SK-N-SH (cell line): ENCODE data around the gene ZNF764. TPM values are rescaled to one million over a fixed set of nuclear protein-coding genes. Genes with fewer than 3 reads are reported as not detected.
"Not testable (repeated sequence)": the region's sequence is repeated elsewhere in the genome, so short reads cannot be mapped to it uniquely, and the experiment has no call there.

ENCODE experiments used
- CTCF ChIA-PET: fragments of 300-600, 350-600 bp; formaldehyde crosslinking; extraction: SDS; loops from one replicate; lab custom pipeline; 2021; lab: Yijun Ruan, JAX
- POLR2A ChIA-PET: fragments of 350-600 bp; sonication (Branson Sonifier 250); formaldehyde crosslinking; extraction: SDS; loops from one replicate; lab custom pipeline; 2020; ENCODE audit warnings: antibody characterized with exemption, inconsistent platforms; lab: Yijun Ruan, JAX
- DNase-seq: peaks from one replicate; pipeline ENCODE4 v3.0.0; 2012
- H2AFZ ChIP-seq: fragments of 200-600 bp; sonication (generic); 2 replicates; pipeline ENCODE4 v1.8.1; 2016; ENCODE audit warnings: antibody characterized with exemption, mild to moderate bottlenecking, low read depth
- H3F3A ChIP-seq: fragments of 200-600 bp; sonication (generic); replicated peaks from 2 replicates; pipeline ENCODE3; 2016; ENCODE audit warnings: antibody characterized with exemption, mild to moderate bottlenecking; ENCODE audit not compliant: insufficient read depth
- H3K27ac ChIP-seq, 2 experiments: fragments of 200-500 bp in 1 of 2; fragments of 200-600 bp in 1 of 2; sonication (Bioruptor generic) in 1 of 2; sonication (generic), shearing (Covaris generic) in 1 of 2; 2 replicates each; pipeline versions ENCODE4 v1.5.1 to v1.6.1; 2014 to 2016; ENCODE audit warnings: low read depth in 2 of 2, inconsistent platforms in 1 of 2, low read length in 1 of 2, mild to moderate bottlenecking in 1 of 2, mixed read lengths in 1 of 2
- H3K27me3 ChIP-seq: fragments of 200-600 bp; sonication (generic), shearing (Covaris generic); 2 replicates; pipeline ENCODE4 v1.6.1; 2016; ENCODE audit warnings: mixed run types; ENCODE audit not compliant: insufficient read depth
- H3K36me3 ChIP-seq, 2 experiments: fragments of 200-500 bp in 1 of 2; fragments of 200-600 bp in 1 of 2; sonication (Bioruptor generic) in 1 of 2; sonication (generic) in 1 of 2; replicated peaks in 1 of 2; 2 replicates each; pipeline versions ENCODE3 to v1.5.1; 2014 to 2016; ENCODE audit warnings: low read length in 1 of 2, mild to moderate bottlenecking in 1 of 2; ENCODE audit not compliant: insufficient read depth in 2 of 2, control insufficient read depth in 1 of 2
- H3K4me1 ChIP-seq, 2 experiments: fragments of 200-500 bp in 1 of 2; fragments of 200-600 bp in 1 of 2; sonication (Bioruptor generic) in 1 of 2; sonication (generic), shearing (Covaris generic) in 1 of 2; 2 replicates each; pipeline versions ENCODE4 v1.5.1 to v1.6.1; 2014 to 2016; ENCODE audit warnings: low read depth in 1 of 2, low read length in 1 of 2, mixed run types in 1 of 2; ENCODE audit not compliant: insufficient read depth in 2 of 2, control insufficient read depth in 1 of 2
- H3K4me2 ChIP-seq: fragments of 200-600 bp; sonication (generic), shearing (Covaris generic); 2 replicates; pipeline ENCODE4 v1.6.1; 2017; ENCODE audit warnings: mixed run types
- H3K4me3 ChIP-seq, 2 experiments: fragments of 200-500 bp in 1 of 2; fragments of 200-600 bp in 1 of 2; sonication (Bioruptor generic) in 1 of 2; sonication (generic), shearing (Covaris generic) in 1 of 2; 2 replicates each; pipeline versions ENCODE4 v1.5.1 to v1.8.1; 2014 to 2016; ENCODE audit warnings: low read depth in 2 of 2, inconsistent platforms in 1 of 2, low read length in 1 of 2, mild to moderate bottlenecking in 1 of 2, mixed read lengths in 1 of 2, moderate library complexity in 1 of 2
- H3K79me2 ChIP-seq: fragments of 200-600 bp; sonication (generic); 2 replicates; pipeline ENCODE4 v1.8.1; 2017; ENCODE audit warnings: mild to moderate bottlenecking; ENCODE audit not compliant: insufficient read depth
- H3K9ac ChIP-seq: fragments of 200-600 bp; sonication (generic); 2 replicates; pipeline ENCODE4 v1.6.1; 2017; ENCODE audit warnings: mixed run types
- H3K9me2 ChIP-seq: fragments of 200-600 bp; sonication (generic); 2 replicates; pipeline ENCODE4 v1.6.1; 2017; ENCODE audit warnings: mixed run types
- H3K9me3 ChIP-seq: fragments of 200-600 bp; sonication (generic); 2 replicates; pipeline ENCODE4 v1.6.1; 2017; ENCODE audit warnings: mixed run types, mild to moderate bottlenecking, moderate library complexity
- H4K20me1 ChIP-seq: fragments of 200-600 bp; sonication (generic); 2 replicates; pipeline ENCODE4 v1.6.1; 2017; ENCODE audit warnings: mild to moderate bottlenecking, mixed run types; ENCODE audit not compliant: insufficient read depth
- MAX ChIP-seq: IDR thresholded peaks from 2 replicates; pipeline ENCODE4 v1.4.0; 2012; ENCODE audit warnings: low read depth
- REST ChIP-seq: IDR thresholded peaks from 2 replicates; pipeline ENCODE4 v1.6.1; 2012; ENCODE audit warnings: mild to moderate bottlenecking, low read depth, low read length, moderate library complexity
- SIN3A ChIP-seq: IDR thresholded peaks from 2 replicates; pipeline ENCODE4 v1.6.1; 2012; ENCODE audit warnings: low read depth, mild to moderate bottlenecking, low read length, moderate library complexity, borderline replicate concordance
- WGBS: methylation state at CpG from one replicate; pipeline ENCODE4 v1.1.6; 2017; ENCODE audit warnings: low lambda C conversion rate; 5-methylcytosine and 5-hydroxymethylcytosine counted together
- polyA plus RNA-seq, 3 experiments: library from polyadenylated mRNA; depleted of rRNA; stranded (reverse); fragments of >200 nt; gene quantifications; 2 replicates each; pipeline ENCODE4 v1.2.3, GENCODE V29; 2012
- TF ChIP-seq, protein P1 (sequence below): fragments of 150-350 bp; IDR thresholded peaks from 2 replicates; pipeline ENCODE4 v1.6.1; 2017; ENCODE audit warnings: antibody characterized with exemption, low read length, low read depth, borderline replicate concordance

The ZNF764 gene
- polyA plus RNA-seq, 1 of the 3 experiments (the other 2 are of a cell fraction) = 2.8 TPM

DNA sequence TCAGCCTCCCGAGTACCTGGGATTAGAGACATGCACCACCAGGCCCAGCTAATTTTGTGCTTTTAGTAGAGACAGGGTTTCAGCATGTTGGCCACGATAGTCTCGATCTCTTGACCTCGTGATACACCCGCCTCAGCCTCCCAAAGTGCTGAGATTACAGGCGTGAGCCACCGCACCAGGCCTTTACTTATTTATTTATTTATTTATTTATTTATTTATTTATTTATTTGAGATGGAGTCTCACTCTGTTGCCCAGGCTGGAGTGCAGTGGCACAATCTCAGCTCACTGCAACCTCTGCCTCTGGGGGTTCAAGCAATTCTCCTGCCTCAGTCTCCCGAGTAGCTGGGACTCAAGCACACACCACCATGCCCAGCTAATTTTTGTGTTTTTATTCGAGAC lies 32.7 kb upstream of the ZNF764 start:
- H3K4me2 ChIP-seq, H3K9ac ChIP-seq, DNase-seq, H3K9me2 ChIP-seq, H3K9me3 ChIP-seq, H2AFZ ChIP-seq, H3K4me3 ChIP-seq, H3K27ac ChIP-seq, H4K20me1 ChIP-seq, H3K4me1 ChIP-seq, H3K36me3 ChIP-seq, H3K27me3 ChIP-seq, H3F3A ChIP-seq: not testable (repeated sequence)
- ChIA-PET POLR2A (interaction anchor here (0.6 kb wide), 1 partner anchor 41 kb away, joined by 4 read pairs; no protein-coding TSS in a partner anchor), CTCF (interaction anchor here (0.9 kb wide), 1 partner anchor 24 kb away, joined by 3 read pairs; no protein-coding TSS in a partner anchor)
- peaks cover 20% of the 10 kb centered on the region; the same call in 1 of the 2 replicates for H3K79me2 ChIP-seq
- 96% methylated on average over 9 of the region's 9 CpGs for WGBS

GRCh38 chr16:30589582-30589981 lies 31.4 kb upstream of the ZNF764 start:
- H4K20me1 ChIP-seq, H3K4me2 ChIP-seq, H3K27me3 ChIP-seq, H3K27ac ChIP-seq, H3K4me3 ChIP-seq, H3K9me2 ChIP-seq, H3K36me3 ChIP-seq, H3K4me1 ChIP-seq, CTCF ChIA-PET, H3K9ac ChIP-seq, H3K9me3 ChIP-seq, H3F3A ChIP-seq, DNase-seq, H2AFZ ChIP-seq, POLR2A ChIA-PET: not testable (repeated sequence)
- 96% methylated on average over 2 of the region's 2 CpGs for WGBS
- H3K79me2 ChIP-seq = peaks cover 28% of the 10 kb centered on the region

- POLR2A ChIA-PET = no interaction called here
Observed at GRCh38 chr16:30588651-30589050, 30.5 kb upstream of the ZNF764 start.

More at GRCh38 chr16:30588651-30589050, 30.5 kb upstream of the ZNF764 start:
- TF ChIP-seq SIN3A (no peak), REST (no peak), MAX (no peak)
- TF ChIP-seq, protein P1, sequence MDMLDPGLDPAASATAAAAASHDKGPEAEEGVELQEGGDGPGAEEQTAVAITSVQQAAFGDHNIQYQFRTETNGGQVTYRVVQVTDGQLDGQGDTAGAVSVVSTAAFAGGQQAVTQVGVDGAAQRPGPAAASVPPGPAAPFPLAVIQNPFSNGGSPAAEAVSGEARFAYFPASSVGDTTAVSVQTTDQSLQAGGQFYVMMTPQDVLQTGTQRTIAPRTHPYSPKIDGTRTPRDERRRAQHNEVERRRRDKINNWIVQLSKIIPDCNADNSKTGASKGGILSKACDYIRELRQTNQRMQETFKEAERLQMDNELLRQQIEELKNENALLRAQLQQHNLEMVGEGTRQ = no peak
- Histone ChIP-seq H3K9me3 (no peaks in the 10 kb centered on the region), H3K9ac (no peak overlapping the region), H4K20me1 (no peaks in the 10 kb centered on the region), H3K4me1 (peaks cover 0 to 4% of the 10 kb centered on the region in 2 experiments; a peak in 1 of 4 replicates), H3K79me2 (peaks cover 38% of the 10 kb centered on the region), H3K9me2 (no peaks in the 10 kb centered on the region), H3K27ac (no peak overlapping the region), H3K4me3 (no peak overlapping the region), H3F3A (no peaks in the 10 kb centered on the region), H2AFZ (no peak overlapping the region), H3K27me3 (no peaks in the 10 kb centered on the region), H3K36me3 (peaks cover 0 to under 1% of the 10 kb centered on the region in 2 experiments), H3K4me2 (no peak overlapping the region)
- CTCF ChIA-PET = interaction anchor here (2.4 kb wide), 1 partner anchor 9 kb away, joined by 8 read pairs; no protein-coding TSS in a partner anchor
- 89% methylated on average over 2 of the region's 2 CpGs for WGBS
- no peak for DNase-seq
